AG04450 (cell line): ENCODE measurements around the gene ANKS4B. TPM values are rescaled to one million over a fixed set of nuclear protein-coding genes. Genes with fewer than 3 reads are reported as not detected.

ENCODE experiments used
- CTCF ChIA-PET: fragments of 300-600, 350-600 bp; formaldehyde crosslinking; extraction: SDS; loops from one replicate; lab custom pipeline; 2022; ENCODE audit warnings: antibody characterized with exemption, inconsistent platforms; lab: Charles Lee
- POLR2A ChIA-PET: fragments of 350-600 bp; formaldehyde crosslinking; extraction: SDS; loops from one replicate; lab custom pipeline; 2021; ENCODE audit warnings: antibody characterized with exemption, inconsistent platforms; lab: Yijun Ruan, JAX
- DNase-seq: peaks from one replicate; pipeline ENCODE4 v3.0.0-alpha.2; 2011; ENCODE audit warnings: low read depth, low spot score
- H3K27ac ChIP-seq: one replicate; pipeline ENCODE4 v1.5.1; 2012; ENCODE audit warnings: low read depth, low read length, control low read depth
- H3K27me3 ChIP-seq: one replicate; pipeline ENCODE4 v1.6.0; 2012; ENCODE audit warnings: low read length; ENCODE audit not compliant: control insufficient read depth, insufficient read depth
- H3K4me3 ChIP-seq: 2 replicates; pipeline ENCODE4 v1.5.1; 2011; ENCODE audit warnings: mild to moderate bottlenecking, low read depth, low read length, control low read depth
- H3K9me3 ChIP-seq: 2 replicates; pipeline ENCODE4 v1.5.1; 2012; ENCODE audit warnings: low read length; ENCODE audit not compliant: control insufficient read depth, insufficient read depth
- polyA plus RNA-seq: library from polyadenylated mRNA; depleted of rRNA; stranded (reverse); fragments of >200 nt; gene quantifications from 2 replicates; pipeline ENCODE4 v1.2.3, GENCODE V29; 2011; rRNA removed
- TF ChIP-seq, protein P1 (sequence below): IDR thresholded peaks from 2 replicates; pipeline ENCODE4 v1.5.1; 2011; ENCODE audit warnings: low read depth, low read length, control low read depth, inconsistent platforms

The ANKS4B gene
- polyA plus RNA-seq, 1 experiment: 0.01 TPM

DNA sequence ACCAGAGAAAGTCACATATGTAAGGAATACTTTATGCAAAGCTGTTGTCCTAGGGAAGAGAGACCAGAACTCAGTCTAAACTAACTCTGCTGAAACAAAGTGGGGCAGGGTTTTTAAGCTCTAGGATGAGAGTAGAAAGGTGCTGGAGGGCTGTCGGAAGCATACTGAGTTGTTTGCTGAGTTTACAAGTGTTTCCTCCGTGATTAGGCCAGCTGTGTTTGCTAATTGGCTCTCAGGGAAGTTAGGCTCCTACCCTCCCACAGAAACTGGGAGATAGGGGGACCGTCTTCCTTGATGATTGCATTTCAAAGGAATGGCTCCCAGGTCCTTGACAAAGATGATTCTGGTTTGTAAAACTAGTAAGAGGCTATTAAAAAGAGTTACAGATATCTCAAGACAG is 69.0 kb downstream of the ANKS4B start:
- no peak for DNase-seq
- Histone ChIP-seq H3K27me3 (no peaks in the 10 kb centered on the region), H3K9me3 (no peaks in the 10 kb centered on the region; the same call in 1 of the 2 replicates), H3K27ac (peak overlapping the region; percentile 49), H3K4me3 (peak overlapping the region; percentile 79)
- TF ChIP-seq, protein P1, sequence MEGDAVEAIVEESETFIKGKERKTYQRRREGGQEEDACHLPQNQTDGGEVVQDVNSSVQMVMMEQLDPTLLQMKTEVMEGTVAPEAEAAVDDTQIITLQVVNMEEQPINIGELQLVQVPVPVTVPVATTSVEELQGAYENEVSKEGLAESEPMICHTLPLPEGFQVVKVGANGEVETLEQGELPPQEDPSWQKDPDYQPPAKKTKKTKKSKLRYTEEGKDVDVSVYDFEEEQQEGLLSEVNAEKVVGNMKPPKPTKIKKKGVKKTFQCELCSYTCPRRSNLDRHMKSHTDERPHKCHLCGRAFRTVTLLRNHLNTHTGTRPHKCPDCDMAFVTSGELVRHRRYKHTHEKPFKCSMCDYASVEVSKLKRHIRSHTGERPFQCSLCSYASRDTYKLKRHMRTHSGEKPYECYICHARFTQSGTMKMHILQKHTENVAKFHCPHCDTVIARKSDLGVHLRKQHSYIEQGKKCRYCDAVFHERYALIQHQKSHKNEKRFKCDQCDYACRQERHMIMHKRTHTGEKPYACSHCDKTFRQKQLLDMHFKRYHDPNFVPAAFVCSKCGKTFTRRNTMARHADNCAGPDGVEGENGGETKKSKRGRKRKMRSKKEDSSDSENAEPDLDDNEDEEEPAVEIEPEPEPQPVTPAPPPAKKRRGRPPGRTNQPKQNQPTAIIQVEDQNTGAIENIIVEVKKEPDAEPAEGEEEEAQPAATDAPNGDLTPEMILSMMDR: no peak
- ChIA-PET POLR2A (interaction anchor here (3.7 kb wide), 1 partner anchor 145 kb away, joined by 23 read pairs; the partner anchor contains the start of gene LDAF1), CTCF (interaction anchor here (3.9 to 4.1 kb wide), 3 partner anchors 114 to 451 kb away, joined by 37 to 88 read pairs (median 74); partner anchors contain the start of gene LDAF1)

DNA sequence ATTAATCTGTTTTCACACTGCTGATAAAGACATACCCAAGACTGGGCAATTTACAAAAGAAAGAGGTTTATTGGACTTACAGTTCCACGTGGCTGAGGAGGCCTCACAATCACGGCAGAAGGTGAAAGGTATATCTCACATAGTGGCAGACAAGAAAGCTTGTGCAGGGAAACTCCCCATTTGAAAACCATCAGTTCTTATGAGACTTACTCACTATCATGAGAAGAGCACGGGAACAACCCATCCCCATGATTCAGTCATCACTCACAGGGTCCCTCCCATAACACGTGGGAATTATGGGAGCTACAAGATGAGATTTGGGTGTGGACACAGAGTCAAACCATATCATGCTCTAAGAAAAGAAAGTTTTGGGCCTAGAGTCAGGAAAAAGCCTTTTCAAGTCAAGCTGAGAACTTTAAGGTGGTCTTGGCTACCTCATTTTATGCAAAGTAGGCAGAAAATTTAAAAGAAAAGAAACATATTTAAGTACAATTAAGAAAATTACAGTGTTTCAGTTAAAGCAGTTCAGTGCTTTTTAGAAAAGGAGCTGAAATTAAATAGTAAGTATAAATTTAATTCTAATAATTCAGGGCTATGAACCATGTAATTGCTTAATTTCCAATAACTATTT is 69.5 kb downstream of the ANKS4B start:
- ChIA-PET POLR2A (interaction anchor here (3.7 kb wide), 1 partner anchor 145 kb away, joined by 23 read pairs; the partner anchor contains the start of gene LDAF1), CTCF (interaction anchor here (3.9 to 4.1 kb wide), 3 partner anchors 114 to 451 kb away, joined by 37 to 88 read pairs (median 74); partner anchors contain the start of gene LDAF1)
- H3K27me3 ChIP-seq: no peaks in the 10 kb centered on the region
- DNase-seq: peak; percentile 47
- no peaks in the 10 kb centered on the region; the same call in 1 of the 2 replicates for H3K9me3 ChIP-seq
- peak overlapping the region; percentile 79; the same call in 1 of the 2 replicates for H3K4me3 ChIP-seq
- TF ChIP-seq, protein P1: no peak
- H3K27ac ChIP-seq: no peak overlapping the region

Other genes starting within 250 kb of the ANKS4B start
- not detected in 2 replicates for gene DNAH3, start 82.9 kb upstream of the ANKS4B start, polyA plus RNA-seq
- 42.5 and 50.3 TPM in 2 replicates for gene LDAF1, start 75.0 kb upstream of the ANKS4B start, polyA plus RNA-seq
- gene ZP2, start 22.1 kb upstream of the ANKS4B start, polyA plus RNA-seq: not detected in 2 replicates
- 0.12 and 0.21 TPM in 2 replicates for gene CRYM, start 44.6 kb downstream of the ANKS4B start, polyA plus RNA-seq